Activated CD8-positive, alpha-beta memory T cell treated with anti-CD3 and anti-CD28 coated beads, Interleukin-2, amount 50 U/mL, for 48 hours (primary cell): ENCODE results near the gene BAMBI.

Experiments
- DNase-seq: peaks from one replicate; pipeline ENCODE4 v3.0.0-alpha.2; 2020

BAMBI gene

DNA sequence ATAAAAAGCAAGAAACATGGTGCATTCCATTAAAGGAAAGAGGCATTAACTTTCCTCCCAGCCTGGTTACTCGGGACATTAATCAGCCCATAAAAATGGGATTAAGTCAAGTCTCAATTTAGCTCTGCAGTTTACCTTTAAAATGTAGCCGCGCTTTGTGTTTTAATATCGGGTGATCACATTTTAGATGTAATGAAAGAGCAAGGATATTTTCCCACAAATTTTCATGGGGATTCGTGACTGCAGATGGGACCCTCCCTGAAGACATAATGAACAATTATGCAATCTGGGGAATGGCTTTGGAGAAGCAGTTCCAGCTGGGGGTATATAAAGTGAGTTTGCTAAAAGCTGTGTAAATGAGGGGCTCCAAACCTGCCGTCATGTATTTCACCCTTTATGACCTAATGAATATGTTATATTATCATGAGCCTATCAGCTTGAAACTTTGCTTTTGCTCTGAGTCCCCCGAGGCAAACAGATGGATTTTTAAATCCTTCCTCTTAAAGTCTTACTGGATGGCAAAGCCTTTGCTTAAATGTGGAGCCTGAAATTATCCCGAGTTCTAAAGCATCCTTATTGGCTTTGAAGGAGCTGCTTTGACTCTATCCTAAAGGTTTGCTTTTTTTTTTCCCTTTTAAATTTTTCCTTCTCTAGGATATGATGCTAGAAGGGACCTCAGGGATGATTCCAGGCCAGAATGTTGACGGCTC lies 31.8 kb downstream of the BAMBI start:
- DNase-seq, result no peak

DNA sequence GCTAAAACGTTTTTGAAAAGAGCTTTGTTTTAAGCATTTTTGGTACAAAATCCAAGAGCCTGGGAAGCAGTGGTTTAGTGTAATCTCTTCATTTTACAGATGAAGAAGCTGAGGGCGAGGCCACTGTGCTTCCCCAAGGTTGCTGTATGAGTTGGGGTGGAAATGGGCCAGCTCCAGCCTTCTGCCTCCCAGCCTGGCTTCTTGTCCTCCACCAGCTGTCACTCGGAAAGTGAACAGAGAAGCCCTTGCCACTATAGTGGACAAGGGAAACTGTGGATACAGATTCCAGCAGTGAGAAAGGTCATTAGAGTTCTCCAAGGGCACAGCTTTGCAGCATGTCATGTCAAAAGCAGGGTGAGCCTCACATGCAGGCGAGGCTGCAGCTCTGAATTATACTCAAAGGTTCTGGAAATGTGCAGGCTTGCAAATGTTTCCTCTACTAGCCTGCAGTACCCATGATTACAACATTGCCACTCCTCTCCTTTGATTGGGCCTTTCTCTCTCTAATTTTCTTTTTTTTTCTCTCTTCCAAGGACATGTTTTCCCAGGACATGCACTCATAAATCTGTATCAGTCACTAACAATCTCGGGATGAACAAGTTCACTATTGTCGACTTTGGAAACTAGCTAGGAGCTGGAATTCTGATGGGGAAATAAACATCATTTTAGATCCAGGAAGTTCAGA lies 33.0 kb downstream of the BAMBI start:
- DNase-seq, result no peak

DNA sequence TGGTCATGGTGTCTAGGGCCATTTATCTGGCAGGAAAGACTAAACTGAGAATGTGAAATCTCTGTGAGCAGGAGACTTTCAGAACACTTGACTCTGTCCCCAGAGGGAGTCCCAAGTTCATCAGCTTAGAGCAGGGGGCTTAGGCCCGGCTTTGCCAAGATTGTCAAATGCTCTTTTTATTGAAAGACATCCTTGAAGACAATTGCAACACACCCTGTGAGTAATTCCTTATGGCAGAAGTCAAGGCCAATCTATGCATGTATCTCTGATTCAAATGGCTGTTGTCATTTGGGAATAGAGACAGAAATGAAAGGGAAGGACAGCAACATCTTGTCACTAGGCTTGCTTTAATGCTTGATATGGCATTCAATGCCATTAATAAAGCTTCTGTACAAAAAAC lies 33.7 kb downstream of the BAMBI start:
- no peak for DNase-seq

DNA sequence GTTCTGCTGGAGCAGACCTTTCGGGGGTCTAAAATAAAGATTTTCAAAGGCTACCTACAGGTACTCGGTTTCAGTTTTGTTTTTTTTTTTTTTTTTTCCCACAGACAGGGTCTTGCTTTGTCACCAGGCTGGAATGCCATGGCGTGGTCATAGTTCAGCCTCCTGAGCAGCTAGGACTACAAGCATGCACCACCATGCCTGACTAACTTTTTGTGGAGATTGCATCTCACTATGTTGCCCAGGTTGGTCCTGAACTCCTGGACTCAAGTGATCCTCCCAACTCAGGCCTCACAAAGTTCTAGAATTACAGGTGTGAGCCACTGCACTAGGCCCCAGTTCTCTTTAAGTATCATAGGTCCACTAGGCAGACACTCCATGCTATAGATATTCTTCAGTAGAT lies 34.5 kb downstream of the BAMBI start:
- DNase-seq, result no peak

DNA sequence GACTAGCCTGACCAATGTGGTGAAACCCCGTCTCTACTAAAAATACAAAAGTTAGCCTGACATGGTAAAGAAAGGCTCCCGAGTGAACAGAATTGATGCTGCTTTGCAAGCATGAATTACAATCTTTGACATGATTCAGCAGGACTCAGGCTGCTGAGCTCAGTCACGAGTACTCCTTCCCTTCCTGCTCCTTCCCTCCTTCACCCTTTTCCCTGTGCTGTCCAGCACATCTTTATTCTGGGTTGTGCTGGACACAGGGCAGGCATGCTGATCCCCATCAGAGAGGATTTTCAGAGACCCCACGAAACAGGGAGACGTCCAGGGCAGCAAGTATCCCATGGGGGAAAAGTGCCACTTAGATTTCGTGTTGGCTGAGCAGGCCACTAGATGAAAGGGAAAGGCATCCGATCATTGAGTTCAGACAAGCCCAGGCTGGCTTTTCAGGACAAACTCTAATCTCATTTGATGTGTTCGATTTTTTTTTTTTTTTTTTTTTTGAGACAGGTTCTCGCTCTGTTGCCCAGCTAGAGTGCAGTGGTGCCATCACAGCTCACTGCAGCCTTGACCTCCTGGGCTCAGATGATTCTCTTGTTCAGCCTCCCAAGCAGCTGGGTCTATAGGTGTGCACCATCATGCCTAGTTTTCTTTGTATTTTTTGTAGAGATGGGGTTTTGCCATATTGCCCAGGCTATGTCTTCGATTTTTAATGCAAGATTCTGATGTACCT lies 36.5 kb downstream of the BAMBI start:
- no peak for DNase-seq

DNA sequence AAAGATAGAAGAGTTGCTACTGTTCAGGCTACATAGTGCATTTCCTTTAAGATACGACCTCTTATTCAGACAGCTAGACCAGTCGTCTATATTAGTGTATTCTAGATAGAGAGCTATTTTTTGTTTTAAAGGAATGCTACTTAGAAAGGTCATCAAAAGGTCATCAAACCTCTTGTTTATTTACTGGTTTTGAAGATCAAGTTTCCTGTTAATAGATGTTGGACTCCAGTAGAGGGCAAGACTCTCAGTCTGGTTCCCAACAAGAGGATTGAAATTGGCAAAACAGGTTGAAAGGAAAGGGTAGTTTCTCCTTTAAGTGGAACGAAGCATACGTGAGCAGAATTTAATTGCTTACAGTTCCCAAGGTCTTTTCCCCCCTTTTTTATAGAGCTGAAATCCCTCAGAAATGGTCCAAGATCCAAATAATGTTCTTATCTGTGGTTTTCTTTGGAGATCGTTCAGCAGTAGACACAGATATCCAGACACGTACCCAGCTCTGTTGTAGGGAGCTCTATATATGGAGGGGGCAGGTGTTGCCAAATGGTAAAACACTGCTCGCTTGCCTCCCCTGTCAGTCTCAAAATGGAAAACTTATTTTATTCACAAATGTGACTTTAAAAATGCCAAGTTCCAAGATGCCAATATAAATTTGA lies 37.2 kb downstream of the BAMBI start:
- no peak for DNase-seq

DNA sequence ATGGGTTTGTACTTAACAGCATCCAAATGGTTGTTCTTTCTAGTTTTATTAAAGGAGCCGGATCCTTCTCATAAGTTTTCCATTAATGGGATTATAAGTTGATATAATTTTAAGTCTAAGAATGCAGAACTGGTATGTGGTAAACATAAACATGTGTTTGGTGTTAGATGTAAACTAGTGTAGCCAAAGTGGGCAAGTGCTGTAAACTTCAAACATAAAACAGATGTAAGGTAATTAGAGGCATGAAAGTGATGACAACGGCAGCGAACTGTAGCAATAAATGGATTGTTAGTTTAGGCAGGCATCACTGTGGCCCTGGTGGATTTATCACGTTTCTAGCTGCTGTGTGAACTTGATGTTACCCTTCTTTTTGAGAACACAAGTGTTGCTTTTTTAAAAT lies 37.9 kb downstream of the BAMBI start:
- no peak for DNase-seq

DNA sequence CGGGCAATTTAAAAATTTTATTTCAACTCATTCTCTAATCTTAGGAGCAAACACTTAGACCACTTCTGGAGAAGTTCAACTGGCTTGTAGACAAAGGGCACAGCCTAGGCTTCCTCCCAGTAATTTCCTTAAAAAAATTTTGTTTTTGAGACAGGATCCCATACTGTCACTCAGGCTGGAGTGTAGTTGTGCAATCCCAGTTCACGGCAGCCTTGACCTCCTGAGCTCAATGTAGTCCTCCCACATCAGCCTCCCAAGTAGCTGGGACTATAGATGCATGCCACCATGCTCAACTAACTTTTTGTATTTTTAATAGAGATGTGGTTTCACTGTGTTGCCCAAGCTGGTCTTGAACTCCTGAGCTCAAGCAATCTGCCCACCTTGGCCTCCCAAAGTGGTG lies 38.4 kb downstream of the BAMBI start:
- DNase-seq, result no peak

DNA sequence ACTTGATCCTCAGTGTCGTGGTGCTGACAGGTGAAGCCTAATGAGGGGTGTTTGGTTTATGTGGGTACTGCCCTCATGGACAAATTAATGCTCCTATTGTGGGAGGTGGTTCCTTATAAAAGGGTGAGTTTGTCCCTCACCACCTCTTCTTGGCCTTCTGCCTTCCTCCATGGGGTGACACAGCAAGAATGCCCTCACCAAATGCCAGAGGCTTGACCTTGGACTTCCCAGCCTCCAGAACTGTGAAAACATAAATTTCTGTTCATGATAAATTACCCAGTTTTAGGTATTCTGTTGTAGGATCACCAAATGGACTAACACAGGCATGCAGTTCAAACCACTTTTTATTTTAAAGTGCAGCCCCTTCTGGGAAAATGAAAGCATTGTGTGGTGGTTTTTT lies 39.4 kb downstream of the BAMBI start:
- DNase-seq, result no peak

DNA sequence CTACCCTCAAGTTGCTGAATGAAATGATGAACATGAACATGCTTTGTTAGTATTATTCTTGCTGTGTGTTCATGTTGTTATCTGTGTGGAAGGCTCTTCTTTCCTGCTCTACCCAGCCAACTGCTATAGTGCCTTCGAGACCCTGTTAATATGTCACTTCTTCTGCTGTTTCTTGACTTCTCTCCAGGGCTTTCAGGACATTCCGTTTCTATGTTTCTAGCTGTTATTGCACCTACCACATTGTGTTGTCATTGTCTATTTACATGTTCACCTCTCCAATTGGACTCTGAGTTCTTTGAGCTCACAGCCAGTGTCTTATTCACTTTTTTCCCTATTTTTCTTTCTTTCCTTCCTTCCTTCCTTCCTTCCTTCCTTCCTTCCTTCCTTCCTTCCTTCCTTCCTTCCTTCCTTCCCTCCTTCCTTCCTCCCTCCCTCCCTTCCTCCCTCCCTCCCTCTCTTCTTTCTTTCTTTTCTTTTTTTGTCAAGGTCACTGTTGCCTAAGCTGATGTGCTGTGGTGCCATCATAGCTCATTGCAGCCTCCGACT lies 40.4 kb downstream of the BAMBI start:
- no peak for DNase-seq

DNA sequence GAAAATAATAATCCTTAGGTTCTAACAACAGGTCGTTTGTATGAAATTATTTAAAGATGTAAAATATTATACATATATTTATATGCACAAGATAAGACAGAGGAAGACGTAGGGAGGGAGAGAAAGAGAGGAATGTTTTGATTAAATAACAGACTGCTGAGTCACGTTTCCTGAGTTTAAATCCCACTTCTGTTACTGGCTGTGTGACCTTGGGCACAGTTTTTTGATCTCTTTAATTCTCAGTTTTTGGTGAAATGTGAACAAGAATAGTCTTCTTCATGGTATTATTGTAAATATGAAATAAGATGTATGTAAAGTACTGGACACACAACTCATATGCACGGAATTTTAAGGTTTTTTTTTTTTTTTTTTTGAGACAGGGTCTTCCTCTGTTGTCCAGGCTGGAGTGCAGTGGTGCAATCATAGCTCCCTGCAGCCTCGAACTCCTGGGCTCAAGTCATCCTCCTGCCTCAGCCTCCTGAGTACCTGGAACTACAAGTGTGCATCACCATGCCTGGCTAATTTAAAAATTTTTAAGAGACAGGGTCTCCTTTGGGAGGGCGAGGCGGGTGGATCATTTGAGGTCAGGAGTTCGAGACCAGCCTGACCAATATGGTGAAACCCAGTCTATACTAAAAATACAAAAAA lies 42.6 kb downstream of the BAMBI start:
- no peak for DNase-seq

DNA sequence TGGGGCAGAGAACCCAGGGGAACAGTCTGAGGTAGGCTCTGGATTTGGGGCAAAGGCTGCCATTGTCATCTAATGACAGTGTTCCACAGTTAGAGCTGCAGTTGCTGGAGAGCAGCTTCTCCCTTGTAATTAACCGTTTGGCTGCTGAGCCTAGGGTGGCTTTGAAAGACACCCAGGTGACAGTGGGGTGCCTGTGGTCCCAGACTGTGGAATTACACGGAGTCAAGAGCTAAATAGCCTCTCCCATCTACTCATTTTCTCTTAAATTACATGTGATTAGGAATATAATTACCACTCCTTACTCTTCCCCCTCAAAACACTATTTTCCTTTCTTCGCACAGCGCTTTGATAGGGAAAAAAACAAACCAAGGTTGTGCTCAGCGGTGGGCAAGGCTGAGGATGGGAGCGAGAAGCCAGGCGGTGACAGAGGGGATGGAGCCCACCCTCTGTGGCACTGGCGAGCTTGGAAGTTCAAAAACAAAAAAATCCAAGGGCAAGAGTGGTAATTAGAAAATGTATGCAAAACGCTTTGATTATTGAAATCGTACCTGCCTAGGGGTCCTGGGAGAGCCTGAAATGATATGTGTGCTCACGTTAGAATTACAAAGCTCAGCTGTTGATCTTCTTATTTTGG lies 44.1 kb downstream of the BAMBI start:
- DNase-seq, result no peak

DNA sequence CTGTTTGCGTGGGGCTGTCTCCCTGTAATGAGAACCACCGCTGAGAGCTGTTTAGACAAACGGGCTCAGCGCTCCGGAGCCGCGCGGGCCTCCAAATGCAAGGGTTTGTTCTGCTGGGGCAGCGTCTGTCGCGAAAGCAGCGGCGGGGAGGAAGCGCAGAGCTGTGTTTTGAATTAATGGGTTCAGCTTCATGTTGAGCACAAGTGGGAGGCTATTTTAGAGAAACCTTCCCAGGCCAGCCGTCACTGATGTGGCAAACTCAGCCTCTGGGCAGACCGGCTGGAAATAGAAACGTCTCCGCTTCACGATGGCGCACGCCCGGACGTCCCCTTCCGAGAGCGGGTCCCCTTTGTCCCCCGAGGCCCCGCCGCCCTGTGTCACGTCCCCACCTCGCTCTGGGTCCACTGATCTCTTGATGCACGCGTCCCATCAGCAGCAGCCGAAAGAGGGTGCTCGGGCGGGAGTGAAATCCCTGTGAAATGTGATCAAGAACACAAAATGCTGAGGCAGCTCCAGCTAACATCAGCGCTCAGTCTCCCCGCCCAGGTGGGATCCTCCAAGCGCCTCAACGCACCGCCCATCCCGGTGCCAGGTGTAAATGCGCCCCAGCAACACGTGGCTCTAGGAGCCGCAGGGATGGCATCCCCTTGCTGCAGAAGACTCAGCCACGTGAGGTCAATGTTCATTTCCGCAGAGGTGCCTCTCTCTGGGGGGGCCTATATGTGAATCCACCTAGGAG lies 44.9 kb downstream of the BAMBI start:
- DNase-seq, result peak; percentile 50

DNA sequence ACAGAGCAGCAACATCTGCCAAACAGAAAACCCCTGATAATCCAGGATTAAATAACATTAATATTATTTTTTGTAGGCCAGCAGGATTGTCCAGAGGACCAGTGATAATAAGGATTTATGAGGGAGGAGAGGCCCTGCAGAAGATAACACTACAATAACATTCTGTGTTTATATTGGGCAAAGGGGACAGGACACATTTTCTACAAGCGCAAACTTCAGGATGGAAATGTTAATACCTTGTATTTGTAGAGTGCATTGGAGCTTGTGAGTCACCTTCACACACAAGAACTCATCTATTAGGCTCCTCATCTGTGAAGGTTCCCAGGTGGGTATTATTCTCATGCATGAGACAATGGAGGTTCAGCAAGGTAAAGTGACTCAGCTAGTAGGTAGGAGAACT lies 51.0 kb downstream of the BAMBI start:
- DNase-seq, result no peak

DNA sequence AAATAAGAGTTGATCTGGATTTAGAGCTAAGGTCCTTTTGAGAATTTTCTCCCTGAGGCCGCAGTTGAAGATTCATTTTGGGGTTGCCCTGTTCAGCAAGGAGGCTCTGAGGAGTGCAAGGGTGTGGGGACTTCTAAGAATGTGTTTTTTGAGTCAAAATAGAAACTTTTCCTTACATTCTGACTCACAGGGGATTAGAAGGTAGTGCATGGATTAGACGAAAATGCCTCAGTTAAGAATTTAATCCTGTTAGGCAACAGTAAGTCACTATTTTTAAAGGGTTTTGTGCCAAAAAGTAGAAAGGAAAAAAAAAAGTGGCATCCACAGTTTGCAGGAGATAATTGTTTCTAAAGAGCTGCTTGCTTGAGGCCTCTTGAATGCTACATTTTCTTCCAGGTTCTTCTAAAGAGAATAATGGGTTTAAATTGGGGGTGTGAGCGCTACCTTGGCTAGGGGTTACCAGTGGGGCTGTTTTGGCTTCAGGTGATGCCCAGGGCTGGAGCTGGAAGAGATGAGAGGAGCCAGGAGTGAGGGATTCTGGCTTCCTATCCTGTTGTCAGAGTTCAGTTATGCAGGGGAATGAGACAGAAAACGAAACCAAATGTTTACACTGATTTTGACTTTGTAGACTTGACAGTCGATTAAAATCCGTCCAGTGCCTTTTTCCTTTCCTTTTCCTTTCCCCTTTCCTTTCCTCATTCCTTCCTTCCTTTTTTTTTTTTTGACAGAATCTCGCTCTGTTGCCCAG lies 52.9 kb downstream of the BAMBI start:
- no peak for DNase-seq

DNA sequence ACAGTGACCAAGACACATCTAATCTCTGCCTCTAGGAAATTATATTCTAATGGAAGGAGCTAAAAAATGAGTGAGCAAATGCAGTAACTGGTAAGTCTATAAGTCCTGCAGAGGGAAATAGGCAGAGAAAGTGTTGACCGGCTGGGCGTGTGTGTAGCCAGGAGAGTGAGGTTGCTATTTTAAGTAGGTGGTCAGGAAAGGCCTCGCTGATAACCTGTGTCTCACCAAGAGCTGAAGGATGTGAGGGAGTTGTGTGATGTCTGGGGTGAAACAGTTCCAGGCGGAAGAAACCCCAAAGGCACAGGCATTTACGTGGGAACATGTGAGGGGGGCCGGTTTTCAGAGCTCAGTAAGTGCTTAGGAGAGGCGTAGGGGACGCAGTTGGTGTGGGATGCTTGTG lies 54.8 kb downstream of the BAMBI start:
- DNase-seq, result no peak
